ENCODE results near the gene CACFD1.

Gene CACFD1

GRCh38 chr9:133459476-133460404, at the start of gene CACFD1:
TSS of gene CACFD1 (plus strand) at chr9:133459978. CDS start at chr9:133460067, 89 bp downstream.
- peak; percentile 83 to 93 for DNase-seq (ENCODE audit: low read depth in 2 of 2)

DNA sequence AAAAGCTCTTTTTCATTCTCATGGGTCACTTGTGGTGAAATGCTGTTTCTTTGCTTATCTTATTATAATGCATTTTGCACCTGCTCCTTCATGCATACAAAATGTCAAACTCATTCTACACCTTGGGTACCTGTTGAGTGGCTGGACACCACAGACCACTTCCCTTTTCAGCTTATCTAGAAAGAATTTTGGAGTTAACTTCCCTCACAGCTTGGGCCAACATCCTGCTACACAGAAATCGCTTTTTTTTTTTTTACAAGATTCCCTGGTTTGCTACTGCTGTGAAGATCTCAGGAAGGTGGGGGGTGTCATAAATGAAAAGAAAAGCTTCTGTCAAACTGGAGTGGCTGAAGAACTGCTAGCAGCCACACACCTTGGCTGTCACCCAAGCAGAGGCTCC, 44.6 kb upstream of the CACFD1 start:
- no peak for DNase-seq (ENCODE audit: low read depth in 2 of 2)

GRCh38 chr9:133417541-133418461, 42.0 kb upstream of the CACFD1 start, which contains the start of gene REXO4:
TSS of gene REXO4 (minus strand) at chr9:133418010. CDS start at chr9:133417844, 166 bp downstream.
- DNase-seq (ENCODE audit: low read depth in 2 of 2): peak; percentile 83 to 87

DNA sequence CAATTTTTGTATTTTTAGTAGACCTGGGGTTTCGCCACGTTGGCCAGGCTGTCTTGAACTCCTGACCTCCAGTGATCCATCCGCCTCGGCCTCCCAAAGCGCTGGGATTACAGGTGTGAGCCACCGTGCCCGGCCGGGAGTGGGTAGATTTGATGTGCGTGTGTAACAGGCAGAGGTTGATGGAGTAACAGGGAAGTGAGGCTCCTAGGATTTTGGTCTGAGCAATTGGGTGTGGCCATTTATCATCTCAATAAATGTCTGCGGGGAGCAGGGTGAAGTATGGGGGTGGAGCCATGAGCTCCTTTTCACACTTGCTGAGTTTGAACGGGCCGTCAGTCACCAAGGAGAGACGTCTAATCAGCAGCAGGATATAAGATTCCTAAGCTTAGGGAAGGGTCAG, 40.8 kb upstream of the CACFD1 start:
- DNase-seq (ENCODE audit: low read depth in 2 of 2): no peak

DNA sequence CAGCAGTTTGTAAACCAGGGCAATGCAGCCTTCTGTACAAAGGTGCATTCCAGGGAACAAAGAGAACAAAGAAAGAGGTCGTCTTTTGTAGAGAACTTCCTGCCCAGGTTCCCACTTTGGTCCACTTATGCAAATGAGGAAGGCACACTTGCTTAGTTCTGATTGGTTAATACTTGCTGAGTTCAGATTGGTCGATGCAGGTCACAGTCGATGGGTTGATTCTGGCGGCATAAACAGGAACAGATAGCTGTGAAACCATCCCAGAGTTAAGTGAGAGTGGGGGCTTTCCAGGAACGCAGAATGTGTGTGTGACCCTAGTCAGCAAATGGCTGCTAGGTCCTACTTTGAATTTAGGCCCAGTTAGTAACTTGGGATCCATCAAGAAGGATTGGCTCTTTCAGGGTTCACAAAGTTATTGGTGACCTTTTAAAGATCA, 39.4 kb upstream of the CACFD1 start:
- DNase-seq (ENCODE audit: low read depth in 2 of 2): no peak

GRCh38 chr9:133421615-133422542, 37.9 kb upstream of the CACFD1 start, which contains the start of gene ADAMTS13:
TSS of gene ADAMTS13 (plus strand) at chr9:133422367. CDS start at chr9:133422444, 77 bp downstream.
- DNase-seq (ENCODE audit: low read depth in 2 of 2): peak in 1 of 2 experiments; percentile 21

- DNase-seq (ENCODE audit: low read depth in 2 of 2): no peak
Observed at GRCh38 chr9:133423216-133423615, 36.6 kb upstream of the CACFD1 start.

DNA sequence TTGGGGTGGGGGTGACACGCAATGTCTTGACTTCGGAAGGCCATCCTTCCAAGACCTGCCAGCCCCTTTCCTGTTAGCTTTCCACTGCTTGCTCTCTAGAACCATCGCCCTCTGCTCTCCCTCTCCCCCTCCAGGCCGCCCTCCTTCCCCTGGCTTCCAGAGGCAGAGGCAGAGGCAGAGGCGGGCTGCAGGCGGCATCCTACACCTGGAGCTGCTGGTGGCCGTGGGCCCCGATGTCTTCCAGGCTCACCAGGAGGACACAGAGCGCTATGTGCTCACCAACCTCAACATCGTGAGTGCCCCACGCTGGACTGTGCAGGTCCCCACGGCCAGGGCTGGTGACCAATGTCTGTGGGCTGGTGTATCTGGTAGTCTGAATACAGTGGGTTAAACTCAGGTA, 35.6 kb upstream of the CACFD1 start:
- no peak for DNase-seq (ENCODE audit: low read depth in 2 of 2)

DNA sequence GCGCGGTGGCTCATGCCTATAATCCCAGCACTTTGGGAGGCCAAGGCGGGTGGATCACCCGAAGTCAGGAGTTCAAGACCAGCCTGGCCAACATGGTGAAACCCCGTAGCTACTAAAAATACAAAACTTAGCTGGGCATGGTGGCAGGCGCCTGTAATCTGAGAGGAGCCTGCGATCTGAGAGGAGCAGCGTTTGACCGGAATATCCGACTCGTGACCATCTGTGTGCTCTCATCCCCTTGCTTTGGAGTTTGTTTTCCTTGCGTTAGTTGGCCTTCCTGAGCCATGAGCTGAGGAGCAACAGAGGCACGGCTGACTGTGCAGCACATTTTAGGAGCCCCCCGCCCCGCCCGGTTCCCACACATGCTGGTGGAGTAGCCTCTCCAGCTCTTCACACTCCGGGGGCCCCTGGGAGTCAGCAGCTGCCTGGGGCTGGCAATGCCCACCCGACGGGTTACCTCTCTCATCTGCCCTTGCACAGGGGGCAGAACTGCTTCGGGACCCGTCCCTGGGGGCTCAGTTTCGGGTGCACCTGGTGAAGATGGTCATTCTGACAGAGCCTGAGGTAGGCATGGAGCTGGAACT, 34.6 kb upstream of the CACFD1 start:
- no peak for DNase-seq (ENCODE audit: low read depth in 2 of 2)

DNA sequence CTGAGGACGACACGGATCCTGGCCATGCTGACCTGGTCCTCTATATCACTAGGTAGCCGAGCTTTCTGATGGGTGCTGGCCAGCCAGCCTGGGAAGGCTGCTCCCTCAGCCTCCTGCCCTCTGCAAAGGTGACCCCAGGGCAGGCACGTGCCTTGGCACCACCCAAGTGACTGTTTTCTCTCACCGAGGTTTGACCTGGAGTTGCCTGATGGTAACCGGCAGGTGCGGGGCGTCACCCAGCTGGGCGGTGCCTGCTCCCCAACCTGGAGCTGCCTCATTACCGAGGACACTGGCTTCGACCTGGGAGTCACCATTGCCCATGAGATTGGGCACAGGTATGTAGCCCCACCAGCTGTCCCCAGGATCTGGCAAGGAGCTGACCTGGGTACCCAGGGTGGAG, 33.8 kb upstream of the CACFD1 start:
- no peak for DNase-seq (ENCODE audit: low read depth in 2 of 2)

GRCh38 chr9:133427658-133428348, 32.0 kb upstream of the CACFD1 start:
- no peak for DNase-seq (ENCODE audit: low read depth in 2 of 2)

DNA sequence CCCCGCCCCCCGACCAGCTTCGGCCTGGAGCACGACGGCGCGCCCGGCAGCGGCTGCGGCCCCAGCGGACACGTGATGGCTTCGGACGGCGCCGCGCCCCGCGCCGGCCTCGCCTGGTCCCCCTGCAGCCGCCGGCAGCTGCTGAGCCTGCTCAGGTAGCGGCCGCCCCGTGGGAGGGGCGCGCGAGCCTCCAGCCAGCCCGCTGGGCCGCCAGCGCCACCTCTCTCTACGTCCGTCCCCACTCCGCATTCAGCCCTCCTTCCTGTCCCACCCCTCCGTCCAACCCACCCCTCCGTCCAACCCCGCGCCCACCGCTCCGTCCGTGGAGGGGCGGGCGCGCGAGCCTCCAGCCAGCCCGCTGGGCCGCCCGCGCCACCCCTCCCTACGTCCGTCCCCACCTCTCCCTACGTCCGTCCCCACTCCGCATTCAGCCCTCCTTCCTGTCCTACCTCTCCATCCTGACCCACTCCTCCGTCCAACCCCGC, 31.1 kb upstream of the CACFD1 start:
- DNase-seq (ENCODE audit: low read depth in 2 of 2): no peak

DNA sequence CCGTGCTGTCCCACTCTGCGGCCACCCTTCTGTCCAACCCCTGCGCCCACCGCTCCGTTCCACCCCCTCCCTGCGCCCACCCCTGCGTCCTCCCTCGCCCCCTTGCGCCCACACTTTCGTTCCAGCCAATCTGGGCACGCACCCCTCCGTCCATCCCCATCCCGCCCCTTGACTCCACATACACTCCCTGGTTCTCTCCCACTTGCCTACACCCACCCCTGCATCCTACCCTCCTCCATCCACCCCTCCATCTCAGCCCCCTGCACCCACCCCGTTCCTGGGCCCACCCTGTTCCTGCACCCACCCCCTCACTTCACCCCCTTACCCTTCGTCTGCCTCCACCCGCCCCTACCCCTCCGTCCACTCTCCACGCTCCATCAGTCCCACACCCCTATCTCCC, 30.6 kb upstream of the CACFD1 start:
- no peak for DNase-seq (ENCODE audit: low read depth in 2 of 2)

GRCh38 chr9:133429641-133430161, 30.1 kb upstream of the CACFD1 start:
- no peak for DNase-seq (ENCODE audit: low read depth in 2 of 2)

DNA sequence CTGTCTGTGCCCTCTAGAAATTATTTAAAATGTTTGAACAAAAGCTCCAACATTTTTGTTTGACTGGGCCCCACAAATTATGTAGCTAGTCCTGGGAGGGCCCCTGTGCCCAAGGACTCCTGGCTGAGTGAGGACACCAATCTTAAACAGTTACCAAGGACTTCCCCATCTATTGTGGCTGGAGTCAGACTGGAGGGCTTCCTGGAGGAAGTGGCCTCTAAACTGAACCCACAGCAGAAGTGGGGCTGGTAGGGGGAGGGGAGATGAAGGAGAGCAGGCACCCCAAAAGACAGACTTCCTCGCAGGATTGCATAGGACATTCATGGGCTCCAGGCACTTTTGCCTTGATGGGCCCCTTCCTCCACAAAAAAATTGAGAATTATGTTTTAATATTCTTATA, 29.5 kb upstream of the CACFD1 start:
- DNase-seq (ENCODE audit: low read depth in 2 of 2): no peak

DNA sequence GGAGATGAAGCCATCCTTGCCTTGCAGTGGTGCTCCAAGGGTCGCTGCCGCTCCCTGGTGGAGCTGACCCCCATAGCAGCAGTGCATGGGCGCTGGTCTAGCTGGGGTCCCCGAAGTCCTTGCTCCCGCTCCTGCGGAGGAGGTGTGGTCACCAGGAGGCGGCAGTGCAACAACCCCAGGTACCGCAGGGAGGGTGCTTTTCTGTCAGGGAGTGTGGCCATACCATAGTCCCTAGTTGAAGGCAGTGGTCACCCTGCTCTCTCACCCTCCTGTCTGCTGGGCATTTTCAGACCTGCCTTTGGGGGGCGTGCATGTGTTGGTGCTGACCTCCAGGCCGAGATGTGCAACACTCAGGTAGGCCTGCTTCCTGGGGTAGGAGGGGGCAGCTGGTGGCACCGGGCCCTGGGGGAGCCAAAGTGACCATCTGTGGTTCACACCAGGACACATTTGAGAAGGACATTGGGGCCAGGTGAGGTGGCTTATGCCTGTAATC, 26.4 kb upstream of the CACFD1 start:
- DNase-seq (ENCODE audit: low read depth in 2 of 2): no peak

GRCh38 chr9:133436681-133437080, 23.1 kb upstream of the CACFD1 start:
- DNase-seq (ENCODE audit: low read depth in 2 of 2): no peak

- DNase-seq (ENCODE audit: low read depth in 2 of 2): no peak
Observed at GRCh38 chr9:133437753-133438531, 21.8 kb upstream of the CACFD1 start.

- DNase-seq (ENCODE audit: low read depth in 2 of 2): no peak
Observed at GRCh38 chr9:133439337-133439736, 20.4 kb upstream of the CACFD1 start.
